RPMI7951 (cell line): Measurements from ENCODE around the gene SLC25A21. TPM values are rescaled to one million over a fixed set of nuclear protein-coding genes. Genes with fewer than 3 reads are reported as not detected.
"Not testable (repeated sequence)": the region's sequence is repeated elsewhere in the genome, so short reads cannot be mapped to it uniquely, and the experiment has no call there.

Experiments used
- DNase-seq: peaks from one replicate; pipeline ENCODE4 v3.0.0-alpha.2; 2012; ENCODE audit warnings: low read depth
- total RNA-seq: library from RNA; depleted of rRNA; stranded (reverse); fragments of >200 nt; shearing (Covaris generic); gene quantifications from 2 replicates; pipeline ENCODE4 v1.2.3, GENCODE V29; 2014

Gene SLC25A21
- total RNA-seq, 1 experiment from 2014 or later, result 0.84 TPM

DNA sequence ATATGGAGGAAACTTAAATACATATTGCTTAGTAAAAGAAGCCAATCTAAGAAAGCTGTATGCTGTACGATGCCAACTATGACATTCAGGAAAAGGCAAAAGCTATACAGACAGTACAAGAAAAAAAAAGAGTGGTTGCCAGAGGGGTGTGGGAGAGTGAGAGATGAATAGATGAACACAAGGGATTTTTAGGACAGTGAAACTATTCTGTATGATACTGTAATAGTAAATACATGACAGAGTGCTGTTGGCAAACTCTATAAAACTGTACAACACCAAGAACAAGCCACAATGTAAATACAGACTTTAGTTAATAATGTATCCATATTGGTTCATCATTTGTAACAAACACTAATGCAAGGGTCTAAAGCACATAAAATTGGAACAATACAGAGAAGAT, 14.5 kb upstream of the SLC25A21 start:
- DNase-seq, result no peak

DNA sequence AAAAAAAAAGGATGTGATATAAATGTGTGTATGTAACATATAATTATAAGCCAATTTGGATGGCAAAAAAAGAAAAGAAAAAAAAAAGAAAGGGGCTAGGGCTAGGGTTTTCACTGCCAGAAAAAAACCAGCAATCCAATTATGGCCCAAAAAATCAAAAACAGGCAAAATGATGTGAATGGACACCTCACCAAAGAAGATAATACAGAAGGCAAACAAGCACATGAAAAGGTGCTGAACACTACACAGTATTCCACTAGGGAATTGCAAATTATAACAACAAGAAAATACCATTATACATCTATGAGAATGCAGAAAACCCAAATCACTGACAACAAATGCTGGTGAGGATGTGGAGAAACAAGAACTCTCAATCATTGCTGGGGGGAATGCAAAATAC, 13.3 kb upstream of the SLC25A21 start:
- no peak for DNase-seq

DNA sequence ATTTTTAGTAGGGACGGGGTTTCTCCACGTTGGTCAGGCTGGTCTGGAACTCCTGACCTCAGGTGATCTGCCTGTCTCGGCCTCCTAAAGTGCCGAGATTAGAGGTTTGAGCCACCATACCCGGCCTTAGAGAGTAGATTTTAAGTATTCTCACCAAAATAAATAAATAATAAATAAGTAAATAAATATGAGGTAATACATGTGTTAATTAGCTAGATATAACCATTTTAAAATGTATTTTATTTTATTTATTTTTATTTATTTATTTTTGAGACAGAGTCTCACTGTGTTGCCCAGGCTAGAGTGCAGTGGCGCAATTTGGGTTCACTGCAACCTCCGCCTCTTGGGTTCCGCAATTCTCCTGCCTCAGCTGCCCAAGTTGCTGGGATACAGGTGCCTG, 12.1 kb upstream of the SLC25A21 start:
- DNase-seq, result not testable (repeated sequence)

DNA sequence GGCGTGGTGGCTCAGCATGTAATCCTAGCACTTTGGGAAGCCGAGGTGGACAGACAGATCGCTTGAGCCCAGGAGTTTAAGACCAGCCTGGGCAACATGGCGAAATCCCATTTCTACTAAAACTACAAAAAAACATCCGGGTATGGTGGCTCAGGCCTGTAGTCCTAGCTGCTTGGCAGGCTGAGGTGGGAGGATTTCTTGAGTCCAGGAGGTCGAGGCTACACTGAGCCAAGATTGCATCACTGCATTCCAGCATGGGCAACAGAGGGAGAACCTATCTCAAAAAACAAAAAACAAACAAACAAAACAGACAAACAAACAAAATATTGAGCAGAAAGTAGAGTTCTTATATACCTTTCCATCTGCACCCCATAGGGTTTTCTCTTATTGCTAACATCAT, 9.0 kb upstream of the SLC25A21 start:
- no peak for DNase-seq

DNA sequence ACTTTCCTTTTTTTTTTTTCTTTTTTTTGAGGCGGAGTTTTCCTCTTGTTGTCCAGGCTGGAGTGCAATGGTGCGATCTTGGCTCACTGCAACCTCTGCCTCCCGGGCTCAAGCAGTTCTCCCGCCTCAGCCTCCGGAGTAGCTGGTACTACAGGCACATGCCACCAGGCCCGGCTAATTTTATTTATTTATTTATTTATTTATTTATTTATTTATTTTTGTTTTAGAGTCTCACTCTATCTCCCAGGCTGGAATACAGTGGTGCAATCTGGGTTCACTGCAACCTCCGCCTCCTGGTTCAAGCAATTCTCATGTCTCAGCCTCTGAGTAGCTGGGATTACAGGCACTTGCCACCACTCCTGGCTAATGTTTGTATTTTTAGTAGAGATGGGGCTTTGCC, 8.5 kb upstream of the SLC25A21 start:
- not testable (repeated sequence) for DNase-seq

DNA sequence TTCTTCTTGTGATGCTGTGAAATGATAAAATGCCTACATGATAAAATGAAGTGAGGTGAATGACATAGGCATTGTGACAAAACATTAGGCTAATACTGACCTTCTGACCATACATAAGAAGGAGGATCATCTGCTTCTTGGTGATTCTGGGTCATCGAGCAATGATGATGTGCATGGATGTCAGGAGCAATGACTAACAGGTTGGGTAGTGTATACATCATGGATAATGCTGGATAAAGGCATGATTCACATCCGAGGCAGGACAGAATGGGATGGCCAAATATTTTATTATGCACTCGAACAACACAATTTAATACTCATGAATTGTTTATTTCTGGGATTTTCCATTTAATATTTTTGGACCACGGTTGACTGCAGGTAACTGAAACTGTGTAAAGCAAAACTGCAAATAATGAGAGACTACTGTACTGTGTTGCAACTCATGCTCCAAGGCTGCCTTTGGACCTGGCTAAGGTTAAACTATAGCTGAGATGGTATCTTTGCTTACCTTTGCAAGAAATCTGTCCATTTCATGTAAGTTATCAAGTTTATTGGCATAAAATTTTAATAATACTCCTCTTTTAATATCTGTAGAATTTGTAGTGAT, 7.6 kb upstream of the SLC25A21 start:
- peak; percentile 27 for DNase-seq

DNA sequence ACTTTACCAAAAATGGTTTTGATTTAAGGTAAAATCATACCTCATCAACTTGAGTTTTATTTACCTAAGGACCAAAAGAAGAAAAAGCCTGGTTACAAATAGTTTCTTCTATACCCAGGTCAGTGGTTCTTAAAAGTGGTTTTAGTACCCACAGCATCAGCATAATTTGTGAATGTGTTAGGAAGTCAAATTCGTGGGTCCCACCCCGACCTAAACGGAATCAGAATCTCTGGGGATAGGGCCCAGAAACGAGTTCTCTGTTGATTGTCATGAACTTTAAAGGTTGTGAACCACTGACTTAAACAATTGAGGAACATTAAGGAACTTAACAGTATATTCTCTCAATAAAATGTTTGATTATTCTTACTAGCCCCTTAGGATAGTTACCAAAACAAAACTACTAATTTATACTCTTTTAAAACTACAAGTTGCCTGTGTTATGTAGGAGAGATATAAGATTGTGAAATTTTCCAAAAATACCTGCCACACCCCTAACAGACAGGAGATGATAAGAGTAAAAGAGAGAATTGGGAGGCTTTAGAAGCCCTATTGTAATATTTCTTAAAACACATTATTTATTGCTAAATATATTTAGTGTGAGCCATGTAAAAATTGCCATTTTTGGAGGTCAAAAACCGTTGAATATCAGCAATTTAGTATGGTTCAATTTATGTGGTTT, 669 bp upstream of the SLC25A21 start:
- DNase-seq, result no peak

DNA sequence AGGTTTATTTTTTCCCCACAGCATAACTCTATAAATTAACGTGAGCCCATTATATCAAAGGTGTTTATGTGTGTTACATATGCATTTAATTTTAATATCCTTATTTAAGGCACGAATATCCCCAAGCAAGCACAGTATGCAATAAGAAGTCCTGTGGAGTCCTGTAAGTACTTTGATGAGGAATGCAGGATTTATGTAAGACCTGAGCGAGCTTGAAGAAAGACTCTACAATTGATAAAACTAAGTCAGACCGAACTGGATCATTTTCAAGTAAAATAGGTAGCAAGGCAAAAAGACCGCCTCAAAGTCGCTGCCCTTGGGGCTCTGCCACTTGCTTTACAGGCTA, 755 bp downstream of the SLC25A21 start:
- DNase-seq, result no peak

DNA sequence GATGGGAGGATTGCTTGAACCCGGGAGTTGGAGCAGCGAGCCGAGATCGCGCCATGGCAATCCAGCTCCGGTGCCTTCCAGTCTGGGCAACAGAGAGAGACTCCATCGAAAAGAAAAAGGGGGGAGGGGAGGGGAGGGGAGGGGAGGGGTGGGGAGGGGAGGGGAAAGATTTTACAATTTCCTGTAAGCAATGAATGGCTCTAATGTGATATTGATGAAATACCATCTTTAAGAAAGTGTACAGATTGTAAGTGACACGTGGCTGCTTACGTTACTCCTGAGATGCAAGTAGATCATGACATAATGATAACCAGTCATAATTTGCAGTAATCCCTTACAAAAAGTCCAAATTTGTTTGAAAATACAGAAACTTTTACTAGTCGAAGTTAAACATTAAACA, 1.4 kb downstream of the SLC25A21 start:
- DNase-seq, result no peak

DNA sequence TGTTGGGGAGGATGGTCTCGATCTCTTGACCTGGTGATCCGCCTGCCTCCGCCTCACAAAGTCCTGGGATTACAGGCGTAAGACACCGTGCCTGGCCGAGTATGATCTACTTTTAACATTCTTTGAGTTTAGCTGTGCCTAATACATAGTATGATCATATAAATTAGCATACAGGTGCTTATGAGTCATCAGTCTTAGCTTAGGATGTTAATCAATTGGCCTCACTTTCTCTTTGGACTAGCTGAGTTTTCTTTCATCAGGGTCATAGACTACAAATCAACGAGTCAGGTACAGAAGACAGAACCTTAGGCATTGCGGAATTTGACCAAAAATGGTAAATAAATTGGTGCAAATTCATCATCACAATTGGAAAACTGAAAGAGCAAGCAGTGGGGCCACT, 2.2 kb downstream of the SLC25A21 start:
- DNase-seq, result no peak

DNA sequence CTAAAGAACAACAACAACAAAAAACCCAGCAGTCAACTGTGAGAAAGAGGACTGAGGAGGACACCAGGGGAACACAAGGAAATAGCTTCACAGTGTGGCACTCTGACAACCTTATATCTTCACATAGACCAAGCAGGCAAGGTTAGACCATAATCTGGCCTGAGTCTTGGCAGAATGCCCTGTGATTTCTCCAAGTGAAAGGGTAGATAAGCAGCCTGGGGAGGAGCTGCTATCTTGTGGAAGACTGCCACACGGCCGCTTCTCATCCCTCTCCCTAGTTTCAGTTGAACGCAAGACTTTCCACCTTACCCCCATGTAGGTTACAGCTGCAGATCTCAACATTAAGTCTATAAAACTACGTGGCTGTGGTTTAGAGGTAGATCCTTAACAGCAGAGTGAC, 3.7 kb downstream of the SLC25A21 start:
- no peak for DNase-seq

DNA sequence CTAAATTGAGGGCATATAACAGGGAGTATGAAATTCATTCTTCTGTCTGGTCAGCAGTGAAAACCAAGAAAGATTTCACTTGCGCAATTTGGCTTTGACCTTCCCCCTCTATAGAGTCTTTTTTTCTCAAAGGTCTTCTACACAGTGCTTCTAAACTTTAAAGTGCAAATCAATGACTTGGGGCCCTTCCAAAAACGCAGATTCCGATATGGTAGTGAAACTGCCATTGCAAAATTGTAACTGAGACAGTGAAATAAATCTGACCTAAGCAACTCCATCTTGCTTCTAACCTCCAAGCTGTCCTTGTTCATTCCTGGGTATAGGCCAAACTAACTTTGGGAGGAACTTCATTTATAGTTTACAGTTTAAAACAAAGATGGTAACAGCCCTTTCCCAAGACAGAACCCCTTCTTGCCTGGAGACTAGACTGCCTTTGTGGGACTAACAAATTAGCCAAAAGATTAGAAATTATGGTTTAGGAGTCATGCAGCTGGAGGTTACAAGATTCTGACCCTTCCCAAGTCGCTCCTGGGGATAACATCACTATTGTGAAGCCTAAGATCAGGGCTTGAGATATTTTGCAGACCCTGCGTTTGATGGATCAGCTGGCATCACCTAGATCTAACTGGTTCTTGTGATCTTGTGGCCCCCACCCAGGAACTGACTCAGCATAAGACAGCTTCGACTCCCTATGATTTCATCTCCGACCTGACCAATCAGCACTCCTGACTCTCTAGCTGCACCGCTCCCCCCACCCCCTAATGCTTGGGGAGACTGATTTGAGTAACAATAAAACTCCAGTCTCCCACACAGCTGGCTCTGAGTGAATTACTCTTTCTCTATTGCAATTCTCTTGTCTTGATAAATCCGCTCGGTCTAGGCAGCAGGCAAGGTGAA, 5.0 kb downstream of the SLC25A21 start:
- DNase-seq, result no peak

DNA sequence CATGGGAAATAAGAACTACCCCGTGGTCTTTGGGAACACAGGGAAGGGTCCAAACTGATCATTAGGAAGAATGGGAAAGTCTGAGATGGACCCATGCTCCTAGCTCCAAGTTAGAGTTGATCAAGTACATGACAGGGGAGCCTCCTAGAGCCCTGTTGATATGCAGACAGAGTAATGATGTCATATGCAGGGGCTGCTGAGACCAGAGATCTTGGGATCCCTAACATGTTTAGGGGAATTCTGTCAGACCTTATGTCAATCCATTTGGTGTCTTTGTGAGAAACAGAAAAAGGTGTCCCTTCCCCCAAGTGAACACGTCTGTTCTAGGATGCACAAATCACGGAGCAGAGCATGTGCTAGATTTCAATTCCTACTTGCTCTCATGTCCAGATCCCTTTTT, 6.6 kb downstream of the SLC25A21 start:
- no peak for DNase-seq

DNA sequence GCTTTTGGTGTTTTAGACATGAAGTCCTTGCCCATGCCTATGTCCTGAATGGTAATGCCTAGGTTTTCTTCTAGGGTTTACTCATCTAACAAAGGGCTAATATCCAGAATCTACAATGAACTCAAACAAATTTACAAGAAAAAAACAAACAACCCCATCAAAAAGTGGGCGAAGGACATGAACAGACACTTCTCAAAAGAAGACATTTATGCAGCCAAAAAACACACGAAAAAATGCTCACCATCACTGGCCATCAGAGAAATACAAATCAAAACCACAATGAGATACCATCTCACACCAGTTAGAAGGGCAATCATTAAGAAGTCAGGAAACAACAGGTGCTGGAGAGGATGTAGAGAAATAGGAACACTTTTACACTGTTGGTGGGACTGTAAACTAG, 10.1 kb downstream of the SLC25A21 start:
- not testable (repeated sequence) for DNase-seq

DNA sequence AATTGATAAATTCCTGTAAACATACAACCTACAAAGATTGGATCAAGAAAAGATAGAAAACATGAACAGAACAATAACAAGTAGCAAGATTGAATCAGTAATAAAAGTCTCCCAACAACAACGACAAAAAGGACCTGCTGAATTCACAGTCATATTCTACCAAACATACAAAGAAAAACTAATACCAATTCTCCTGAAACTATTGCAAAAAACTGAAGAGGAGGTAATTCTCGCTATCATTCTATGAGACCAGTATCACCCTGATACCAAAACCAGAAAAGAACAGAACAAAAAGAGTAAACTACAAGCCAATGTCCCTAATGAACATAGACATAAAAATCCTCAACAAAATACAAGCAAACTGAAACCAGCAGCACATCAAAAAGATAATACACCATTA, 14.4 kb downstream of the SLC25A21 start:
- no peak for DNase-seq

DNA sequence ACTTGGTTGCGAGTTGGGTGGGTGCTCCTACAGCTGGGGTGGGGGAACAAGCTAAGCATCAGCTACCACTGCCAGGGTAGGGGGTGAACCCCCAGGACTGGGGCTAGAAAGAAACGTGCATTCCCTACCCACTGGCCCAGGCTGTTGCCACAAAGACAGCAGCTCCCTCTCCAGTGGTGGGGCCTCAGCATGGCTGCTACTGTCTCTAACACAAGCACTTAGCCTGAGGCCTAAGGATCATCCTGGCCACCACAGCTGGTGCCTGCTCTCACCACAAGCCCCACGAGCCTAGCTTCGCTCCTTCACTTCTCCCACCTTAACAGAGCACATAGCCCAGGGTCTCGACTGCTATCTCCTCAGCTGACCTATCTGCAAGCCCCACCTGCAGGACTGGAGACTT, 18.9 kb downstream of the SLC25A21 start:
- DNase-seq, result no peak

DNA sequence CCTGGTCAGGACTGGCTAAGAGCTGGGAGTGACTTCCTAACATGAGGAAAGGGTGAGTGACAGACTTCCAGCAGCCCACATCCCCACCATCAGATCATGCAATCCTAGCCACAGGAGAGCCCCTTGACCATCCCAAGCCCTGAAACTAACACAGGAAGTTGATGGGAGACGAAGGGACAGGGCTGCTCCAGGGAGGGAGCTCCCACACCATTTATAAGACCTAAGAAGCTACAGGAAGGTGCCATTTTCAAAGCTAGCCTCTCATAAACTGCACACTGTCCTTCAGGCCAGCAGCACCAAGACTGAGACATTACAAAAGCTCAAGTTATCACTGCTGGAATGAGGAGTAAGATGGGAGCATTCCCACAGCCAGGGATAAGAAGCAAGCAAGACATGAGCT, 19.4 kb downstream of the SLC25A21 start:
- no peak for DNase-seq

DNA sequence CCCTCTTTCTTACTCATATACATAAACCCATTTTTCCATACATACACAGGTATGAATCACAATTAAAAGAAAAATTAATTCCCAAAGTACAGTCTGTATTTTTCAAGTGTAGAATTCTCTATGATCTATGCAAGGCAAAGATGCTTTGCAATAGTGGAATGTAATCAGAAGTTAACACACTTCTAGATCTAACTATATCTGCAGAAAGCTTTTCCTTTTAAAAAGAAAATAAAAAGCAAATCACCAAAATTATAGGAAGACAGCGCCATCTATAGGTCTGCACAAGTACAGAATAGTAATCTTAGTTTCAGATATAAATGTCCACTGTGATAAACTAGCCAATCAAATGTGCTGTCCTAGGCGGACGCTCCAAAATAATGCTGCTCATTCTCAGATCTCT, 22.0 kb downstream of the SLC25A21 start:
- peak; percentile 49 for DNase-seq

DNA sequence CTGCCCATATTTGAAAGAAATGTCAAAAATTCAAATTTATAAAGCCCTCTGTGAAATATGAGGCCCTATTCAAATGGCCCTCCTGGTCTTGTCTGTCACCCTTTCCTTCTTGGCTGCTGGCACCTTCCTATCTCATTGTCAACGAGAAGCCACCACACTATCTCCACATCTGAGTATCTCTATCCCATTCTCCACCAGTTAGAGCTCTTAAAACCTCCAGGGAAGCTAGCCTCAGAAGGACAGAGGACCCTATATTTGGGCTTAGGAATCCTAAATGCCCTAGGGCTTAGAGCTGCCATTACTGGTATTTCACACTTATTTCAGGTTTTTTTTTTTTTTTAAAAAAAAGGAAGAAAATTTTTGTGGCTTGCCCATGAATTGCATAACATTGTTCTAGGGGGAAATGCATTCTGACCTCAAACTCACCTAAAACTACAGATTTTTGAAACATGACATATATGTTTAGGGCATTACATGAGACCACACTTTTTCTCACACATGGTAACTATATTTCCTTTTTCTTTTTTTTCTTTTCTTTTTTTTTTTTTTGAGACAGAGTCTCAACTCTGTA, 25.0 kb downstream of the SLC25A21 start:
- DNase-seq, result no peak

DNA sequence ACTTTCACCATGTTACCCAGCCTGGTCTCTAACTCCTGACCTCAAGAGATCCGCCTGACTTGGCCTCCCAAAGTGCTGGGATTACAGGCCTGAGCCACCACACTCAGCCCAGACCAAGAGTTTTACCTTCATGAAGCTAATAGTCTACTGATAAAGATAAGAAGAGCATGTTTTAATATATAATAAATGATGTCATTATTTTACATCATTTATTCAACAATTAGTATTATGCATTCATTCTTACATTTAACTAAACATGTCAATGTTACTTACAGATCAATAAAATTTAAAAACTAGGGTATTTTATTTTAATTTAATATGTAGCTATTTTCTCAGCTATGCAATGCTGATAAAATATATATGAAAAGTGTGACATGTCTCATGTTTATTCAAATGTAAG, 26.0 kb downstream of the SLC25A21 start:
- not testable (repeated sequence) for DNase-seq

DNA sequence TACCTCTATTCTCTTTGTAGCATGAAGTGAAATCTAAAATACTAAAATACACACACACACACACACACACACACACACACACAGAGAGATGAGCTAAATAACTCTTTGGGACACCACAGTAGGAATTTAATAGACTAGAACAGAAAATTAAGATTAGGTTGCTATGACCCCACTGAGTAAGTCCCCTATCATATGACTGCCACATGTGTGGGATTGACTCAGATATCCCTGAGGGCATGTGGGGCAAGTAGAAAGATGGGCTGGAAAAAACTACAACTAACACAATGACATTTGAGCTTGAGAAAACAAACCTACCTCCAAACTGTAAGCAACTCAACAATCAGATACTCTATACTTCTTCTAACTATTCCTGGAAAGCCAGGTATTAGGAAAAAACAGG, 27.0 kb downstream of the SLC25A21 start:
- peak; percentile 84 for DNase-seq

DNA sequence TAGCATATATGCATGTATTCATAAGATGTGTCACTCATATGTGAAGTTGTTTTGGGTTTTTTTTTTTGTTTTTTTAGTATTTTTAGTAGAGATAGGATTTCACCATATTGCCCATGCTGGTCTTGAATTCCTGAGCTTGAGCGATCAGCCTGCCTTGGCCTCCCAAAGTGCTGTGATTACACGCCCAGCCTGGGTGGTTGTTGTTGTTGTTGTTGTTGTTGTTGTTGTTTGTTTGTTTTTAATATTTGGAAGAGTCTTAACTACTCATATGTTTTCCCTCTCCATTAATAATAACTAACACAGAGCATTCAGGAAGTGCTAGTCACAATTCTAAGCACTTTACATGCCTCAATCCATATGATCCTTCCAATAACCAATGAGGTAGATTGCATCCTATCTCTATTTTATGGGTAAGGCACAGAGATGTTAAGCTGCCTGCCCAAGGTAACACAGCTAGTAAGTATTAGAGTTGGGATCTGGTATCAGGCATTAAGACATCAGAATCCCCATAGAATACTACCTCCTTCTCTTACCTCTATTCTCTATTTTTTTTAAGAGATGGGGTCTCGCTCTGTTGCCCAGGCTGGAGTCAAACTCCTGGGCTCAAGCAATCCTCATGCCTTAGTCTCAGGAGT, 27.6 kb downstream of the SLC25A21 start:
- no peak for DNase-seq
